ENCODE data around the gene HRH2.

DNA sequence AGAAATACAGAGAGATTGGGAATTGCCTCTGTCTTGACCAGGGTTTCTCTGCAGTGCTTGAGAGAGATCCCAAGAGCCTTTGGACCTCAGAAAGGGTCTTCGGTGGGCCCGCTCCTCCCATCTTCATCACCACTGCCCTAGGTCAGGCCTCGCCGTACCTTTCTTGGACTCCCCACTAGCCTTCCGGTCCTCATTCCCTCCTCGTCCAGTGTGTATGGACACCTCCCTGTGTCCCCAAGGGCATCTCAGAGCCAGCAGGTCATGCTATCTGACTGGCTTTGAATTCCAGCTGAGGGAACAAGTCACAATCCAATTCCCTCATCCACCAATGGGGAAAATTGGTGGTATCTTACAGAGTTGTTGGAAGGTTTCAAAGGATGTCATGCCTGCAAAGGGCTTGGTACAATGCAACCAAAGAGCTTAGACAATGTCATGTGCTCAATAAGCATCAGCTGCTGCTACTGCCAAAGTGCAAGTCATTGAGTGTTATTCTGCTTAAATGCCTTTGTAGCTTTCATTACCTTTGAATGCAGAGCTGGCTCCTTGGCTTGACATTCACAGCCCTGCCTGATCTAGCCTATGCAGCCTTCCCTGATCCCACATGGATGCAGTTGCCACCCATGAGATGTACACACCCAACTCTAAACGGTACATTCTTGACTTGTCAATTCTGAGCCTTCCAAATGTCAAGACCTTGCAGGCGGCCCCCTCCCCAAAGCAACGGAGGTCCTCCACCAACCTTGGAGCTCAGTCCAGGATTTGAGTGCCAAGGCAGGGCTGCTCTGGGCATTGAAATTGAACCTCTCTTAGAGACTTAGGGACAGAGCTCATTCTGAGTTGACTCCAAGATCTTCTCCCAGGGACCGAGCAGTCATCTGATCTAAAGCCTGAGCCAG, 58.0 kb downstream of the HRH2 start:
- TF ChIP-seq, protein P1, sequence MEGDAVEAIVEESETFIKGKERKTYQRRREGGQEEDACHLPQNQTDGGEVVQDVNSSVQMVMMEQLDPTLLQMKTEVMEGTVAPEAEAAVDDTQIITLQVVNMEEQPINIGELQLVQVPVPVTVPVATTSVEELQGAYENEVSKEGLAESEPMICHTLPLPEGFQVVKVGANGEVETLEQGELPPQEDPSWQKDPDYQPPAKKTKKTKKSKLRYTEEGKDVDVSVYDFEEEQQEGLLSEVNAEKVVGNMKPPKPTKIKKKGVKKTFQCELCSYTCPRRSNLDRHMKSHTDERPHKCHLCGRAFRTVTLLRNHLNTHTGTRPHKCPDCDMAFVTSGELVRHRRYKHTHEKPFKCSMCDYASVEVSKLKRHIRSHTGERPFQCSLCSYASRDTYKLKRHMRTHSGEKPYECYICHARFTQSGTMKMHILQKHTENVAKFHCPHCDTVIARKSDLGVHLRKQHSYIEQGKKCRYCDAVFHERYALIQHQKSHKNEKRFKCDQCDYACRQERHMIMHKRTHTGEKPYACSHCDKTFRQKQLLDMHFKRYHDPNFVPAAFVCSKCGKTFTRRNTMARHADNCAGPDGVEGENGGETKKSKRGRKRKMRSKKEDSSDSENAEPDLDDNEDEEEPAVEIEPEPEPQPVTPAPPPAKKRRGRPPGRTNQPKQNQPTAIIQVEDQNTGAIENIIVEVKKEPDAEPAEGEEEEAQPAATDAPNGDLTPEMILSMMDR (IDR thresholded peaks at IDR 0.05), result no peak
- no peak for TF ChIP-seq EZH2 (IDR thresholded peaks at IDR 0.05; ENCODE audit: borderline replicate concordance, insufficient read depth, low read depth, low read length, poor library complexity, severe bottlenecking)
